ENCODE measurements around the gene SPATA32.

The SPATA32 gene

DNA sequence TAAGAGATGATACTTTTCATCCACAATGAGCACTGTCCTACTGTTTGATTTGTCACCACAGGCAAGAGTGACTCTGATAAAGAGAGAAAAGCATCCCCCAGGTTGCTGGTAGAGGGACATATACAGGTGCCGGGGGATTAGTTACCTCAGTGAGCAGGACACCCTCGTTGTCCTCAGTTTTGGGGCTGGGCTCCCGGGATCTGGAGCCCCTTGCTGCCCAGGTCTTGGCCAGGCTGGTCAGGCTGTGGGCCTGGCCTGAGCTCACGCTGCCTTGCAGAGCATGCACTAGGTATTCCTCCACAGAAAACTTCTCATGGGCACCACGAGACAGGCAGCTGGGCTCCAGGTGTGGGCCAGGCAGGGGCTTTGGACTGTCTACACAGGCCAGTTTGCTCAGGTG is 24.4 kb upstream of the SPATA32 start:
- Histone ChIP-seq H3K9ac (ENCODE audit: low read depth in 1 of 2, low read length in 2 of 2) (no peak overlapping the region), H3K4me3 (ENCODE audit: low read length in 2 of 2) (no peak overlapping the region), H3K36me3 (ENCODE audit: control insufficient read depth in 2 of 2, insufficient read depth in 2 of 2, low read length in 2 of 2) (peaks cover 71% of the 10 kb centered on the region in 2 donors), H3K4me1 (ENCODE audit: control insufficient read depth in 2 of 2, insufficient read depth in 2 of 2, low read length in 2 of 2) (peaks cover 5 to 16% of the 10 kb centered on the region in 2 donors), H3K27me3 (ENCODE audit: control insufficient read depth in 2 of 2, insufficient read depth in 2 of 2, low read length in 2 of 2) (no peaks in the 10 kb centered on the region), H3K9me3 (ENCODE audit: control insufficient read depth in 2 of 2, low read length in 2 of 2) (no peaks in the 10 kb centered on the region), H3K27ac (ENCODE audit: low read depth in 2 of 2, low read length in 2 of 2) (no peak overlapping the region)

DNA sequence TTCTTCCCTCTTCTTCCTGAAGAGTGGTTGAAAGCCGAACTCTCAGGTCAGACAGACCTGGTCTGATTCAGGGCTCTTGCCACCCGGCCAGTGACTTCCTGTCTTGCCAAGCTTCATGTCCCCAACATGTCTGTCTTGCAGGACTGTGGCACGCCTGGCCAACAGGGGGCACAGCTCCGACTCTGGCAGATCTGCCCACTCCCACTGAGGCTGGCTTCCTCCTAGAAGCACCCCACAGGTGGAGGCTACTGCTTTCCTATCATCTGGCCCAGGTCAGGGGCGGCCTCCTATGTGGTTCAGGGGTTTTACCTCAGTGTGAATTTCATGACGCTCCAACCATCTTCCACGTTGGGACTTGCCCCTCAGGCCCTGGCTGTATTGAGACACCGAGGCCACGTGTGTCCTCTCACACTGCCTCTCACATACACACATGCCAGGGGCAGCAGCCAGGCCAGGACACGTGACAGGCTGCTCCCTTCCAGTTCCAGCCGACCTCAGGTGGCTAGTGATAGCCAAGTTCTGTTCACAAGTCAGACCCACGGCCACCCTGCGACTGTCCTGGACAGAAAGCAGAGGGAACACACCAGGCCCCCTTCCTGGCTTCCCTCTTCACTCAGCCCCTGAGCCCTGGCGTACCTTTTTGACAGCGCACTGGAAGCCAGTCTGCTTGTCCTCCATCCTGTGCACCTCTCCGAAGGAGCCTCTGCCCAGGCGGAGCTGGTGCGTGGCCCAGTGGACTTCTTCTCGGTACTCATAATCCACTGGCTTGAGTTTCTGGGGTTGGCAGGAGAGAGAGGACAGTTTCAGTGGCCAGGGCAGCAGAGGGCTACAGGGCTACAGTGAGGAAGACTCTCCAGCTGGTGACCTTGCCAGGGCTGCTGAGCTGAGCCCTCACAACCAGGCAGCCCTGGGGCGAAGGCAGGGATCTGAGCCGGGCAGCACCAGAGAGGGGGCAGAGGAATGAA is 22.6 kb upstream of the SPATA32 start:
- Histone ChIP-seq H3K9ac (ENCODE audit: low read depth in 1 of 2, low read length in 2 of 2) (no peak overlapping the region), H3K4me1 (ENCODE audit: control insufficient read depth in 2 of 2, insufficient read depth in 2 of 2, low read length in 2 of 2) (peaks cover 0 to 6% of the 10 kb centered on the region in 2 donors), H3K9me3 (ENCODE audit: control insufficient read depth in 2 of 2, low read length in 2 of 2) (no peaks in the 10 kb centered on the region), H3K36me3 (ENCODE audit: control insufficient read depth in 2 of 2, insufficient read depth in 2 of 2, low read length in 2 of 2) (peaks cover 57 to 60% of the 10 kb centered on the region in 2 donors), H3K27ac (ENCODE audit: low read depth in 2 of 2, low read length in 2 of 2) (peak overlapping the region in 1 of 2 donors; percentile 49), H3K4me3 (ENCODE audit: low read length in 2 of 2) (no peak overlapping the region), H3K27me3 (ENCODE audit: control insufficient read depth in 2 of 2, insufficient read depth in 2 of 2, low read length in 2 of 2) (no peaks in the 10 kb centered on the region)

DNA sequence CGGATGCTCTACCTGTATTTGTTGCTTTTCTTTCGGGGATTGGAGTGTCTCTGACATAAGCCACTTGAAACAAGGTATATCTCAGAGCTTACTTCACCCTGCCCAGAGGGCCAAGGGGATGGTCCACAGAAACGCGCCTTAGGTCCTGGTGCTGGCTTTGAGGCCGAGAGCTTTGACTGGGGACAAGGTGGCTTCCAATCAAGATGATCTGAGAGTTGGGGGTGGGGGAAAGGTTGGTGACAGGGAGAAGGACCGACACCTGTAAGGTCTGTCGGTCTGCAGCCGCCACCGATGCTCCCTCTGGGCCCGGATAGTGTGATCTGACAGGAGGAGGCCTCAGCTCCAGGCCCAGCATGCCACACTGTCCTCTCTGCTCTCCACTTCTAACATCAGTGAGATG is 21.8 kb upstream of the SPATA32 start:
- H3K9me3 ChIP-seq (ENCODE audit: control insufficient read depth in 2 of 2, low read length in 2 of 2), result no peaks in the 10 kb centered on the region
- H3K9ac ChIP-seq (ENCODE audit: low read depth in 1 of 2, low read length in 2 of 2), result no peak overlapping the region
- H3K27me3 ChIP-seq (ENCODE audit: control insufficient read depth in 2 of 2, insufficient read depth in 2 of 2, low read length in 2 of 2), result no peaks in the 10 kb centered on the region
- peaks cover 50 to 53% of the 10 kb centered on the region in 2 donors for H3K36me3 ChIP-seq (ENCODE audit: control insufficient read depth in 2 of 2, insufficient read depth in 2 of 2, low read length in 2 of 2)
- H3K4me1 ChIP-seq (ENCODE audit: control insufficient read depth in 2 of 2, insufficient read depth in 2 of 2, low read length in 2 of 2), result peaks cover 0 to 6% of the 10 kb centered on the region in 2 donors
- peak overlapping the region in 1 of 2 donors; percentile 49 for H3K27ac ChIP-seq (ENCODE audit: low read depth in 2 of 2, low read length in 2 of 2)
- H3K4me3 ChIP-seq (ENCODE audit: low read length in 2 of 2), result no peak overlapping the region

DNA sequence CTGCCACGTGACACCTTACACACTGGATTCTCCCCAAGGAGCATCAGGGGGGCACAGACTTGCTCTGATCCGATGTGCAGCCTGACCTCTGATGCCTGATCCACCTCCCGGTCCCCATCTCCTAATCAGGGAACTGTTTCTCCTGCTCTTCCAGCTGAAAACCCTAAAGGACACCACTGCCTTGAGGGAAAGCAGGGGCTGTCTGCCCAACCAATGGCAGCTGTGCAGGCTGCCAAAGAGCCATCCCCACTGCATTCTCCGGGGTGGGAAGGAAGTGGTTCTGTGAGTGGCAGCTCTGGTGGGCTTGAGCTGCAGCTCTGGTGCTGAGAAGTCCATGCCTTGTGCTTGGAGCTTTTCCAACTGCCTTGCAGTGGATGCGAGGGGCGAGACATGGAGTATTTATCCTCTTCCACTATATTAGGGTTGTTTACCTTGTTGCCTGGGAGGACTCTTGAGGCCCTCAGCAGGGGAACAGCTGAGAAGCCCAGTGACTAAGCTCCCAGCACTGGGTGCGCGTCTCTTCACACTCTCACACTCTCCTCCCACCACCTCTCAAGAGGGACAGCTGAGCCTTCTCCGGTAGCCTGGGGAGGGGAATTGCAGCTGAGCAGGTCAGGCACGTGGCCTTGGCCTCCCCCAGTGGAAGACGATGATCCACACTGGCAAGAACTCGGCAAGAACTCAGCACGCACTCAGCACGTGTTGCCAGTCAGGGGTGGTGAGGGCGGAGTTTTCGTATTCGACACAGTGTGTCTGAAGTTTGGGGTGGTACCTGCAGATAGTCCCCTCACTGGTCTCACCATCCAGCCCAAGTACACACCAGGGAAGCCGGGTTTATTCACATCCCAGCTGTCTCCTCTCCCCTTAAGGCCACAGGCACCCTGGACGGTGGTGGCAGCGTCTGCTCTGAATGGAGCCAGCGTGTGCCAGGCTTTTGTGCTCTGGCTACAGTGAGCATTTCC is 21.1 kb upstream of the SPATA32 start:
- Histone ChIP-seq H3K4me1 (ENCODE audit: control insufficient read depth in 2 of 2, insufficient read depth in 2 of 2, low read length in 2 of 2) (peaks cover 0 to 4% of the 10 kb centered on the region in 2 donors), H3K9ac (ENCODE audit: low read depth in 1 of 2, low read length in 2 of 2) (no peak overlapping the region), H3K36me3 (ENCODE audit: control insufficient read depth in 2 of 2, insufficient read depth in 2 of 2, low read length in 2 of 2) (peaks cover 45 to 49% of the 10 kb centered on the region in 2 donors), H3K9me3 (ENCODE audit: control insufficient read depth in 2 of 2, low read length in 2 of 2) (no peaks in the 10 kb centered on the region), H3K27ac (ENCODE audit: low read depth in 2 of 2, low read length in 2 of 2) (peak overlapping the region; percentile 6 to 49), H3K4me3 (ENCODE audit: low read length in 2 of 2) (no peak overlapping the region), H3K27me3 (ENCODE audit: control insufficient read depth in 2 of 2, insufficient read depth in 2 of 2, low read length in 2 of 2) (no peaks in the 10 kb centered on the region)

DNA sequence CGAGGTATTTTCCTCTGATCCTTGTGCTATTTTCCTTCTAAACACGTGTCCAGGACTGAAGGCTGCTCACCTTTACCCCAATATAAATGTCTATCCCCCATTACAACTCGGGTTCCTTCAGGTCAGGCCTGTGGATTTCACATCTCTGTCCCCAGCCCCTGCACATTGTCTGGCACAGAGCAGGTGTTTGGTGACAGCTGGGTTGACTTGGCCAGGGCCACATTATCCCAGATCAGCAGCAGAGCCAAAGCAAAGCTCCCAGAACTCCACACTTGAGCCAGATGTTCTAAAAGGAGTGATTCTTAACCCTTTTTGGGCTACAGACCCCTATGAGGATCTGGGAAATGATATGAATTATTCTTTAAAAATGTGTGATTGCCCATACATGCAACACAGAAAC is 18.0 kb upstream of the SPATA32 start:
- Histone ChIP-seq H3K4me1 (ENCODE audit: control insufficient read depth in 2 of 2, insufficient read depth in 2 of 2, low read length in 2 of 2) (peaks cover 7% of the 10 kb centered on the region in 2 donors), H3K27ac (ENCODE audit: low read depth in 2 of 2, low read length in 2 of 2) (no peak overlapping the region), H3K36me3 (ENCODE audit: control insufficient read depth in 2 of 2, insufficient read depth in 2 of 2, low read length in 2 of 2) (peaks cover 23 to 24% of the 10 kb centered on the region in 2 donors)

DNA sequence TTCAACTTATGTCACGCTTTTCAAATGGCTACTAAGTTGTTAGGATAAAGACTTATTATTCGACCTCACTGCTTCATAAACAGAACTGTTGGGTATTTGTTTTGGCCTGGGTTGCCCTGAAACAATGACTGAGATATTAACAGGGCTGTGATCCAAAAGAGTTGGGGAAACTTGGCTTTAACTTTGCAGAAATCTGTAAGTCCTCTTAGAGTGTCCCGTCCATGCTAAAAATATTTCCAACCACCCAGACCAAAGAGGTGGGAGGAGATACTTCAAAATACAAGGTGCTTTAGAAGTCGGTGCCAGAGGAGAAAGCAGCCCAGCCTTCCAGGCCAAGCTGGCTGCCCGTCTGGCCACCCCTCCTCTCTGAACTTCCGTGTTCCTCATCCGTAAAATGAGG is 16.1 kb upstream of the SPATA32 start:
- H3K4me1 ChIP-seq (ENCODE audit: control insufficient read depth in 2 of 2, insufficient read depth in 2 of 2, low read length in 2 of 2), result peaks cover 7% of the 10 kb centered on the region in 2 donors
- H3K27me3 ChIP-seq (ENCODE audit: control insufficient read depth in 2 of 2, insufficient read depth in 2 of 2, low read length in 2 of 2), result no peaks in the 10 kb centered on the region
- no peaks in the 10 kb centered on the region for H3K9me3 ChIP-seq (ENCODE audit: control insufficient read depth in 2 of 2, low read length in 2 of 2)
- H3K27ac ChIP-seq (ENCODE audit: low read depth in 2 of 2, low read length in 2 of 2), result no peak overlapping the region
- H3K36me3 ChIP-seq (ENCODE audit: control insufficient read depth in 2 of 2, insufficient read depth in 2 of 2, low read length in 2 of 2), result peaks cover 19 to 21% of the 10 kb centered on the region in 2 donors
- H3K4me3 ChIP-seq (ENCODE audit: low read length in 2 of 2), result no peak overlapping the region
- H3K9ac ChIP-seq (ENCODE audit: low read depth in 1 of 2, low read length in 2 of 2), result no peak overlapping the region

More for the DNA sequence above, 18.0 kb upstream of the SPATA32 start:
- no peaks in the 10 kb centered on the region for H3K27me3 ChIP-seq (ENCODE audit: control insufficient read depth in 2 of 2, insufficient read depth in 2 of 2, low read length in 2 of 2)
- no peak overlapping the region for H3K4me3 ChIP-seq (ENCODE audit: low read length in 2 of 2)
- H3K9ac ChIP-seq (ENCODE audit: low read depth in 1 of 2, low read length in 2 of 2), result no peak overlapping the region
- H3K9me3 ChIP-seq (ENCODE audit: control insufficient read depth in 2 of 2, low read length in 2 of 2), result no peaks in the 10 kb centered on the region

DNA sequence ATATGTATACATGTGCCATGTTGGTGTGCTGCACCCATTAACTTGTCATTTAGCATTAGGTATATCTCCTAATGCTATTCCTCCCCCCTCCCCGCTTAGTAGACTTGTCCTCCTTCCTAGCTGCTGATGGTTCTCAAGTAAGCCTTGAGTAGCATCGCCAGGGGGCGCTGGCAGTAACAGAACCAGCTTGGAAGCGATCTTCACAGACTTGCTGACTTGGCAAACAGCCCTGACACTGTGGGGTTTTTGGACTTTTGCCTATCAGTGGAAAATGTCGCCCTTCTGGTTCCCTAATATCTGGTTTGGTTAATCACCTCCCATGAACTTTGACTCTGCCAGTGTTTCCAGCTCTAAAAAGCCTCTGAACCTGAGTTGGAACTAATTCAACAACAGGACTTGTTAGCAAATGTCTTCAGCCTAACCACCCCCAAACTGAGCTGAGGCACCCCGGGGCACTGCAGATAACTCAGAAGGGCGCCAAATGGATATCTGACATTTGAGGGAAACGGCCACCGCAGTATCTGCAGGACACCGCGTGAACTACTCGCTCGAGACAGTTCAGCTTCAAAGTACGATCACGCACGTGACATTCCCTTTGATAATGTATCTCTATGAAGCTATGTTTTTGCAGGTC is 15.4 kb upstream of the SPATA32 start:
- Histone ChIP-seq H3K27me3 (ENCODE audit: control insufficient read depth in 2 of 2, insufficient read depth in 2 of 2, low read length in 2 of 2) (no peaks in the 10 kb centered on the region), H3K36me3 (ENCODE audit: control insufficient read depth in 2 of 2, insufficient read depth in 2 of 2, low read length in 2 of 2) (peaks cover 16 to 18% of the 10 kb centered on the region in 2 donors), H3K9me3 (ENCODE audit: control insufficient read depth in 2 of 2, low read length in 2 of 2) (no peaks in the 10 kb centered on the region), H3K27ac (ENCODE audit: low read depth in 2 of 2, low read length in 2 of 2) (peak overlapping the region in 1 of 2 donors; percentile 10), H3K9ac (ENCODE audit: low read depth in 1 of 2, low read length in 2 of 2) (no peak overlapping the region), H3K4me1 (ENCODE audit: control insufficient read depth in 2 of 2, insufficient read depth in 2 of 2, low read length in 2 of 2) (peaks cover 7% of the 10 kb centered on the region in 2 donors), H3K4me3 (ENCODE audit: low read length in 2 of 2) (no peak overlapping the region)

DNA sequence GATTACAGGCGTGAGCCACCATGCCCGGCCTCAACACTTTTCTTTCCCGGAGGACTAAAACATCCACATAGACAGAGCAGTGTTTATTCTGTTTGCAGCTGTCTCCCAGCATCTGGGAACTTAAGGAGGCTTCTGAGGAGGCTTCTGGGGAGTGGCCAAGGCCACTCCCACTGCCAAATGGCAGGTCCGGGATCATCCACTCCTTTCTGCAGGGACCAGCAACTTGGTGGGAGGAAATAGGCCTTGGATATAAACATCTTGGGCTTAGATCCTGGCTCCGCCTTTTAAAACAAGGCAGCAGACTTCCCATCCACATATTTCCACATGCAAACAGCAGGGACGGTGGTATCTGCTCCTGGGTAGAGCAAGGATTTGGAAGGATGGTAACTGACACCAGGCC is 14.1 kb upstream of the SPATA32 start:
- no peak overlapping the region for H3K9ac ChIP-seq (ENCODE audit: low read depth in 1 of 2, low read length in 2 of 2)
- peaks cover 18 to 22% of the 10 kb centered on the region in 2 donors for H3K36me3 ChIP-seq (ENCODE audit: control insufficient read depth in 2 of 2, insufficient read depth in 2 of 2, low read length in 2 of 2)
- peak overlapping the region in 1 of 2 donors; percentile 23 for H3K27ac ChIP-seq (ENCODE audit: low read depth in 2 of 2, low read length in 2 of 2)
- no peaks in the 10 kb centered on the region for H3K27me3 ChIP-seq (ENCODE audit: control insufficient read depth in 2 of 2, insufficient read depth in 2 of 2, low read length in 2 of 2)
- no peaks in the 10 kb centered on the region for H3K9me3 ChIP-seq (ENCODE audit: control insufficient read depth in 2 of 2, low read length in 2 of 2)
- peaks cover 7% of the 10 kb centered on the region in 2 donors for H3K4me1 ChIP-seq (ENCODE audit: control insufficient read depth in 2 of 2, insufficient read depth in 2 of 2, low read length in 2 of 2)
- H3K4me3 ChIP-seq (ENCODE audit: low read length in 2 of 2), result no peak overlapping the region

DNA sequence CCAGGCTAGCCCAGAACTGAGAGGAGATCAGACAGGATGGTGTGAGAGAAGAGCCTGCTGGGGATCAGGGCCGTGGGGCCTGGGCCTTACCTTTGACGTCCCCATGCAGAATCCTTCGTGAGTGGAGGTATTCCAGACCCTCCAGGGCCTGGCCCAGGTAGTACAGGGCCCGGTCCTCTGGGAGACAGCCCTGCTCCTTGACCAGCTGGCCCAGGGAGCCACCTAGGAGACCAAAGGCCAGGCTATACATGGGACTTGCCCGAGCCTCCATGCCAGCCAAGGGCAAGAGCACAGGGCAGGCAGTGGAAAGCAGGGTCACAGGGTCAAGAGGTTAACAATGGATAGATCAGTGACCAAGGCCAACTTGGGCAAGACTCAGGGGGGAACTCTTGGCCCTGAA is 12.1 kb upstream of the SPATA32 start:
- no peaks in the 10 kb centered on the region for H3K27me3 ChIP-seq (ENCODE audit: control insufficient read depth in 2 of 2, insufficient read depth in 2 of 2, low read length in 2 of 2)
- H3K9me3 ChIP-seq (ENCODE audit: control insufficient read depth in 2 of 2, low read length in 2 of 2), result no peaks in the 10 kb centered on the region
- H3K4me1 ChIP-seq (ENCODE audit: control insufficient read depth in 2 of 2, insufficient read depth in 2 of 2, low read length in 2 of 2), result peaks cover 7% of the 10 kb centered on the region in 2 donors
- no peak overlapping the region for H3K4me3 ChIP-seq (ENCODE audit: low read length in 2 of 2)
- no peak overlapping the region for H3K27ac ChIP-seq (ENCODE audit: low read depth in 2 of 2, low read length in 2 of 2)
- peaks cover 36 to 42% of the 10 kb centered on the region in 2 donors for H3K36me3 ChIP-seq (ENCODE audit: control insufficient read depth in 2 of 2, insufficient read depth in 2 of 2, low read length in 2 of 2)
- no peak overlapping the region for H3K9ac ChIP-seq (ENCODE audit: low read depth in 1 of 2, low read length in 2 of 2)

Measured in mucosa of rectum (tissue), 2 donors.